ENCODE results near the gene CHST9. TPM values are rescaled to one million over a fixed set of nuclear protein-coding genes. Genes with fewer than 3 reads are reported as not detected.
A peak's percentile ranks its signal among the peaks of the same experiment; 100 is the strongest.
"Not testable (repeated sequence)": the region's sequence is repeated elsewhere in the genome, so short reads cannot be mapped to it uniquely, and the experiment has no call there.

Gene CHST9
- total RNA-seq: 1.8 to 2.4 TPM (median 2.3 TPM) in 3 replicates

- Mint-ChIP-seq H3K27ac (peak within 1 kb of the TSS; percentile 34), H3K4me1 (peaks cover 14% of the 10 kb centered on the region), H3K27me3 (ENCODE audit: low read depth) (peaks cover 53% of the 10 kb centered on the region), H3K4me3 (peak within 1 kb of the TSS; percentile 74), H3K9me3 (no peaks in the 10 kb centered on the region), H3K36me3 (no peaks in the 10 kb centered on the region)
- no peak for TF ChIP-seq CTCF (IDR thresholded peaks at IDR 0.05; ENCODE audit: unreplicated experiment)
- peak in 1 of 2 experiments; percentile 50 for DNase-seq (ENCODE audit: low spot score in 2 of 2, unreplicated experiment in 2 of 2)
Observed at GRCh38 chr18:27185025-27185763, at the start of gene CHST9. Gene CHST9, minus strand, starts transcription at chr18:27185308. Its CDS starts 42,499 bp downstream, at chr18:27142809.

DNA sequence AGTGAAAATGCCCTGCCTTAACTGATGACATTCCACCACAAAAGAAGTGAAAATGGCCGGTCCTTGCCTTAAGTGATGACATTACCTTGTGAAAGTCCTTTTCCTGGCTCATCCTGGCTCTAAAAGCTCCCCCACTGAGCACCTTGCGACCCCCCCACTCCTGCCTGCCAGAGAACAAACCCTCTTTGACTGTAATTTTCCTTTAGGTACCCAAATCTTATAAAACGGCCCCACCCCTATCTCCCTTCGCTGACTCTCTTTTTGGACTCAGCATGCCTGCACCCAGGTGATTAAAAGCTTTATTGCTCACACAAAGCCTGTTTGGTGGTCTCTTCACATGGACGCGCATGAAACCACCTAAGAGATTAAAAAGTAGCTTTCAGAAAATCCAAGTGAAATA, 47.2 kb upstream of the CHST9 start:
- not testable (repeated sequence) for H3K27me3 Mint-ChIP-seq (ENCODE audit: low read depth); H3K4me3 Mint-ChIP-seq; H3K4me1 Mint-ChIP-seq; H3K9me3 Mint-ChIP-seq; DNase-seq (ENCODE audit: low spot score in 2 of 2, unreplicated experiment in 2 of 2); H3K27ac Mint-ChIP-seq; H3K36me3 Mint-ChIP-seq

DNA sequence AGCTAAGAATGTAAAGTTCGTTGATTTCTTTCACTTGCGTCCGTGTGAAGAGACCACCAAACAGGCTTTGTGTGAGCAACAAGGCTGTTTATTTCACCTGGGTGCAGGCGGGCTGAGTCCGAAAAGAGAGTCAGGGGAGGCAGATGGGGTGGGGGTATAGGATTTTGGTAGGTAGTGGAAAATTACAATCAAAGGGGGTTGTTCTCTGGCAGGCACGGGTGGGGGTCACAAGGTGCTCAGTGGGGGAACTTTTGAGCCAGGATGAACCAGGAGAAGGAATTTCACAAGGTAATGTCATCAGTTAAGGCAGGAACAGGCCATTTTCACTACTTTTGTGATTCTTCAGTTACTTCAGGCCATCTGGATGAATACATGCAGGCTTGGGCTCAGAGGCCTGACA, 46.6 kb upstream of the CHST9 start:
- H3K27ac Mint-ChIP-seq; H3K4me3 Mint-ChIP-seq; DNase-seq (ENCODE audit: low spot score in 2 of 2, unreplicated experiment in 2 of 2); H3K36me3 Mint-ChIP-seq; H3K27me3 Mint-ChIP-seq (ENCODE audit: low read depth); H3K9me3 Mint-ChIP-seq; H3K4me1 Mint-ChIP-seq: not testable (repeated sequence)

DNA sequence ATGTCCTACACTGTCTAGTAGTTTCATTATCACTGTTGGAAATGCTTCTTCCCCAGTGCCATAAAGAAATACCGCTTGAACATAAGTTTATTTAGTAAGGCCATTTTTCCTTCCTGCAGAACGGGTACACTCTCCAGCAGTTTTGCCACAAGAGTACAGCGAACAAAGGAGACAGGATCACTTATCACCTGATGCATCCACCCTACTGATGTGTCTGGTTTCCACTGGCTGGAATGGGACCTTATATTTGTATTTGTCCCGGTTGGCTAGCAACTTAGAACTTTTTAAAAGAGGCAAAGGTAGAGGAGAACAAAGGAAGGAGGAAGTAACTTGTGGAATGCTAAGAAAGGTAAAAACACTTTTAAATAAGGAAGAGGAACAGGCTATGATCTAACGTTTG, 46.1 kb upstream of the CHST9 start:
- not testable (repeated sequence) for DNase-seq (ENCODE audit: low spot score in 2 of 2, unreplicated experiment in 2 of 2); H3K4me1 Mint-ChIP-seq; H3K27me3 Mint-ChIP-seq (ENCODE audit: low read depth); H3K9me3 Mint-ChIP-seq; H3K36me3 Mint-ChIP-seq; H3K27ac Mint-ChIP-seq; H3K4me3 Mint-ChIP-seq

- Mint-ChIP-seq H3K4me3 (no peak overlapping the region), H3K27ac (no peak overlapping the region), H3K27me3 (ENCODE audit: low read depth) (no peaks in the 10 kb centered on the region), H3K36me3 (no peaks in the 10 kb centered on the region), H3K9me3 (no peaks in the 10 kb centered on the region), H3K4me1 (peaks cover 22% of the 10 kb centered on the region)
- no peak for TF ChIP-seq CTCF (IDR thresholded peaks at IDR 0.05; ENCODE audit: unreplicated experiment)
- no peak for DNase-seq (ENCODE audit: low spot score in 2 of 2, unreplicated experiment in 2 of 2)
Observed at GRCh38 chr18:27227721-27228120, 42.6 kb upstream of the CHST9 start.

DNA sequence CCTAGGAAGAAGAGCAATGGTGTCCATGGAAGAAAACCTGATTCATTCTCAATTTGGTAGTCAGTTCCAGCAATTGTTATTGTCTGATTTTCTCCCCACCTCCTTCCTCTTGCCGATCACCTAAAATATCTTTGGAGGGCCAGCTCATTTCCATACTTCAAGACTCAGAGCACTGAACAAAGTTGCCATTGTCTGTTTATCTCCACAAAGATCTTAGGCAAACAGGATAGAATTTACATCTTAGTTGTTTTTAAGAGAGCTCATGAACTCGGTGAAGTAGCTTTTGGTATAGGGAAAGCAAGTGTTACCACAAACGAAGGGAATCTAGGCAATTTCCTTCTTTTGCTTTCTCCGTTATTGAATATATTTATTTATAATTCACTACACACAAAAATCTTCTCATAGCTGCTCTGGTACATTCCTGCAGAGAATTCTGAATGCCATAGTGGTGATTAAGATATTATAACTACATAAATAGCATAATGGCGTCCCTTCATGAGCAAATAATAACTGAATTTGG, 41.5 kb upstream of the CHST9 start:
- H3K4me1 Mint-ChIP-seq: peaks cover 22% of the 10 kb centered on the region
- H3K9me3 Mint-ChIP-seq: peaks cover 7% of the 10 kb centered on the region
- no peak overlapping the region for H3K4me3 Mint-ChIP-seq
- DNase-seq (ENCODE audit: low spot score in 2 of 2, unreplicated experiment in 2 of 2): no peak
- H3K36me3 Mint-ChIP-seq: no peaks in the 10 kb centered on the region
- no peak overlapping the region for H3K27ac Mint-ChIP-seq
- no peaks in the 10 kb centered on the region for H3K27me3 Mint-ChIP-seq (ENCODE audit: low read depth)
- no peak for TF ChIP-seq CTCF (IDR thresholded peaks at IDR 0.05; ENCODE audit: unreplicated experiment)

DNA sequence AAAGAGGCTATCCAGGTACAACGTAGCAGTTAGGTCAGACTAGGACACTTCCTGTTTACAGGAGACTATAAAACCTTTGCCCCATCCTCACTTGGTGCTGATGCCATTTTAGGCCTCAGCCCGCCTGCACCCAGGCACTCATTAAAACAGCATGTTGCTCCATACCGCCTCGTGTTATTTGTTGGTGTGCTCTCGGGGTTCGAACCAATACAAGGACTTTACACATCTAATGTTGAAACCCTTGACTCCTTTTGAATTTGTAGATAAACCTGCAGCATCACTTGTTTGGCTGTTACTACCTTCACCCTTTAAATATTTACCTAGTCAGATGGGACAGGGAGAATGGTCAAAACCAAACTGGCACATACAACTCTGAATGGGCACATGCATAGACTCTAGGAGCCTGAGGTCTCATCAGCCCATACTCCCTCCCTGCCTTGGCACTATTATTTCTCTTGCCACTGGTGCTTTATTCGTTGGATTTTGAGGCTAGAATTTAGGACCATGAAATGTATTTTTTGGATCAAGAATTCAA, 40.9 kb upstream of the CHST9 start:
- no peak for TF ChIP-seq CTCF (IDR thresholded peaks at IDR 0.05; ENCODE audit: unreplicated experiment)
- no peak for DNase-seq (ENCODE audit: low spot score in 2 of 2, unreplicated experiment in 2 of 2)
- Mint-ChIP-seq H3K36me3 (peaks cover 2% of the 10 kb centered on the region), H3K4me3 (no peak overlapping the region), H3K27me3 (ENCODE audit: low read depth) (no peaks in the 10 kb centered on the region), H3K9me3 (peaks cover 13% of the 10 kb centered on the region), H3K4me1 (peaks cover 18% of the 10 kb centered on the region), H3K27ac (no peak overlapping the region)

Measured in mesothelial cell of epicardium (in vitro differentiated cells).